ENCODE data around the gene MTSS2. TPM values are rescaled to one million over a fixed set of nuclear protein-coding genes. Genes with fewer than 3 reads are reported as not detected.
"Not testable (repeated sequence)": the region's sequence is repeated elsewhere in the genome, so short reads cannot be mapped to it uniquely, and the experiment has no call there.

Gene MTSS2
- total RNA-seq, 1 donor from 2014 or later, result 0.43 TPM

DNA sequence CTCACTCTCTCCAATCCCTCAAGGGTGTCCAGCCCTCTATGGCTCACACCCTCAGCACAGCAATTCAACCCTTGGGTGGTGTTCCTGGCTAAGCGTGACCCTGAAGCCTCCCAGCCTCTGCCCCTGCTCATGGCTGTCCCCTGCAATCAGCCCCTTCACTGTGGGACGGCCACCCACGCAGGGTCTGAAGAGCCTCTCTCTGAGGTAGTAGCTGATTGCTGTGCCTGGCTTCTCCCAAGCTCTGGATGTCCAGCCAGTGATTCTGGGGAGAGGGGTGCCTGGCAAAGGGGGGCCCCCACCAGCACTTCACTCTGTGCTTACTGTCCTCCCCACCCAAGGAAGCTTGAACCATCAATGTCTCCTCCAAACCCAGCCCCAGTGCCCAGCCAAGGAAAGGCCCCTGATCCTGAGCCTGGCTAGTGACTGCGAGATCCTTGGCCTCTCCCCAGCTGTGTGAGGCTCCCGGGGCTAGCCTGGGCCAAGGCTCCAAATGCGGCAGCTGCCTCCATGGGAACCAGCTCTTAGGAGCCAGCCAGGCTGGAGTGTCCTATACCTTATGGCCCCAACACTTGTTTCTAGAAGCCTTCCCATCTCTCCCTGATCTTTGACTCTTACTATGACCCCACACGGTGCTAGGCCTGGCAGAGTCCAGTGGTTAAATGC is 9.9 kb downstream of the MTSS2 start:
- intact Hi-C loops (cut with micrococcal nuclease), result no loop called here

DNA sequence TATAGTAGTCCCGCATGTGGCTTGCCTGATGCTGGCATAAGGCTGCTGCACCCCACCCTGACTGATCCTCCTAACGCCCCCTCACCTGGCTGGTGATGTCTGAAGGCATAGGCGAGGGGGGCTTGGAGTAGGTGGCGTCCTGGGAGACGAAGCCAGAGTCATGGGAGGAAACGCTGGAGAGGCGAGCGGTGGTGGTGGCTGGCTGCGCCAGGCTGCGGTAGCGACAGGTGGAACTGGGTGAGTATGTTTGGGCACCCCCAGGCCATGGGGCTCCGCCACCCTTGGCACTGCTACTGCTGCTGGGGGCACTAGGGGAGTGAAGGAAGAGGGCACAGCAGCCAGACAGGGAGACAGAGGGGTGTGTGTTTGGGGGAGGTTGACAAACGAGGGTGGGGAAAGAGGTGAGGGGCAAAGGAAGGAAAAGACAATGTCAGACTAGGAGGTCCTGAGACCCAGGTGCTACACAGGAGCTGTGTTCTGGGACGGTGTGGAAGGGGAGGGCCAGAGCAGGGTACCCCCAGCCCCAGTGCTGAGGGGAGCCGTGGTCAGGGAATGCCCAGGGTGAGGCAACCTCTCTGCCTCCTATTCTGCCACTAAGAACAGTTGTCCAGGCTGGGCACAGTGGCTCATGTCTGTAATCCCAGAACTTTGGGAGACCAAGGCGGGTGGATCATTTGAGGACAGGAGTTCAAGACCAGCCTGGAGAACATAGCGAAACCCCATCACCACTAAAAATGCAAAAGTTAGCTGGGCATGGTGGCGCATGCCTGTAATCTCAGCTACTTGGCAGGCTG is 11.4 kb downstream of the MTSS2 start:
- intact Hi-C loops (cut with micrococcal nuclease), result no loop called here

DNA sequence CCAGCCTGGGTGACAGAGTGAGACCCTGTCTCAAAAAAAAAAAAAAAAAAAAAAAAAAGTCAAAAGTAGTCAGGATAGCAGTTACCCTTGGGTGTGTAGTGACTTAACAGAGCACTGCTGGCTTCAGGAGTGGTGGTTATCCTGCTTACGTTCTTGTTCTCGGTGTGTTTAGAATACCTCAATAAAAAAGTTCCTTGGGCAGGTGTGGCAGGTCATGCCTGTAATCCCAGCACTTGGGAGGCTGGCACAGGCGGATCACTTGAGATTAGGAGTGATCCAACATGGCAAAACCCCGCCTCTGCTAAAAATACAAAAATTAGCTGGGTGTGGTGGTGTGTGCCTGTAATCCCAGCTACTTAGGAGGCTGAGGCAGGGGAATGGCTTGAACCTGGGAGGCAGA is 14.9 kb downstream of the MTSS2 start:
- intact Hi-C loops (cut with micrococcal nuclease), result not testable (repeated sequence)

DNA sequence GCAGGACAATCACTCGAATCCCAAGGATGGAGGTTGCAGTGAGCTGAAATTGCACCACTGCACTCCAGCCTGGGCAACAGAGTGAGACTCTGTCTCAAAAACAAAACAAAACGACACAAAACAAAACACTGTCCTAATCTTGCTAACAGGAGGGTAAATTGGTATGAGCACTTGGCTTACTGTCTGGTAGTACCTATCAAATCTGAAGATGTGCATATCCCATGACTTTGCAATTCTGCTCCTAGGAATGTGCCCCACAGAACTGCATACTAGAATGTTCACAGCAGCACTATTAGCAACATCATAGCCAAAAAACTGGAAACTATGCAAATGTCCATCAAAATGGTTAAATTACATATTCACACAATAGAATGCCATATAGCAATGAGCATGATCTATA is 15.7 kb downstream of the MTSS2 start:
- intact Hi-C loops (cut with micrococcal nuclease), result no loop called here

DNA sequence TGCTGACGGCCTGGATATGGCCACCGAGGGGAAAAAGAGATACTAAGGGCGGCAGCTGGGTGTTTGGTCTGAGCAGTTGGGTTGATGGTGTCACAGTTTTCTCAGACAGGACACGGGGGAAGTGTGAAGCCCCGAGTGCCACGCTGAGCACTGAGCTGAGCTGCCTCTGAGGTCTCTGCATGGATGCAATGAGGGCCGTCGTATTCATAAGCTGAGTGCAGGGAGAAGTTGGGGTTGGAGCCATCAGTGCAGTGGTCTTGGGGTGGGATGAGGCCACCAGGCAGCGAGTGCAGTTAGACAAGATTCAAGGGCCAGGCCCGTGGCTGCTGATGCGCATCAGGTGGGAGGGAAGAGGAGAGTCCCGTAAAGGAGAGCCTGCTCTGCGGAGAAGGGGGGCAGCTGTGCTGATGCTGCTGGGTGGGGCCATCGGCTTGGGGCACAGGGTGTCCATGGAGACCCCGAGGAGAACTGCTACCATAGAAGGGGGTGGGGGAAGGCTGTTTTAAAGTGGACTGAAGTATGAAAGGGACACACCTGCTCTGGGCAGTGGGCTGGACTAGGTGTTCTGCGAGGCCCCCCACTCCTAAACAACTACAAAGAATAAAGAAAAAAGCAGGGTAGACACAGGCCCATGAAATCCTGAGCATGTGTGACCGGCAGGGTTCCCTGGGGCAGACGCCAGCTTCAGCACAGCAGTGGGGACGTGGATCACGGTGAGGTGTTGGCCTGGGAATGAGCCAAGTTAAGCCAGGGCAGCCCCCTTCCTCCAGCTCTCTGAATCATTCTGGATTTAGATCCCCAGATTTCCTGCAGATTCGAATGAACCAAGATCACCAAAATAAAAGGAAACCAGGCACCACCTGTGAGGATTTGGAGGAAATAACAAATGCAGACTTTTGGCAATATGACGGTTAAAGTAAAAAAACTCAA is 19.8 kb downstream of the MTSS2 start:
- intact Hi-C loops (cut with micrococcal nuclease), result no loop called here

DNA sequence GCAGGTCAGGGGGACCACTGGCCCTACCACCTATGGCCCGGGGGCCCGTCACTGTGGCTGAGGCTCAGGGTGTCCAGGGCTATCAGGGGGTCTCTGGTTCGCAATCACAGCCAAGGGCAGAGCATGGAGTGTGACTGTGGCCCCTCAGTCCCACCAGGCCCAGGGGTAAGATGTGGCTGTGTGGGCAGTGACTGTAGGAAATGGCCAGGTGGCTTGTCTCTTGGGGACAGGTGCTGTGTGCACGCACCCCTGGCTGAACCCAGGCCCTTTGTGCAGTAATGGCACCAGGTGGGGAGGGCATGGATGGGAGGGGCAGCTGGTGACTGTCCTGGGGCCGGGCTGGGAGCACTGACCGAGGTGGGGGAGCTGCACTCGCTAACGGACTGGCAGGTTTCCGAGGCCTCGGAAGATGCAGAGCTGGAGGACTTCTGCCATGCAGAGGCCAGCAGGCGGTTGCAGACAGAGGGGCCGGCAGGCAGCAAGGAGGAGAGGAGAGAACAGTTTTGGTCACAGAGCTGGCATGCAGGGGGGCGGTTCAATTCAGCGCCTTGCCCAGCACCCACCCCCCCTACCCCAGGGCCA is 20.6 kb downstream of the MTSS2 start:
- intact Hi-C loops (cut with micrococcal nuclease), result no loop called here

DNA sequence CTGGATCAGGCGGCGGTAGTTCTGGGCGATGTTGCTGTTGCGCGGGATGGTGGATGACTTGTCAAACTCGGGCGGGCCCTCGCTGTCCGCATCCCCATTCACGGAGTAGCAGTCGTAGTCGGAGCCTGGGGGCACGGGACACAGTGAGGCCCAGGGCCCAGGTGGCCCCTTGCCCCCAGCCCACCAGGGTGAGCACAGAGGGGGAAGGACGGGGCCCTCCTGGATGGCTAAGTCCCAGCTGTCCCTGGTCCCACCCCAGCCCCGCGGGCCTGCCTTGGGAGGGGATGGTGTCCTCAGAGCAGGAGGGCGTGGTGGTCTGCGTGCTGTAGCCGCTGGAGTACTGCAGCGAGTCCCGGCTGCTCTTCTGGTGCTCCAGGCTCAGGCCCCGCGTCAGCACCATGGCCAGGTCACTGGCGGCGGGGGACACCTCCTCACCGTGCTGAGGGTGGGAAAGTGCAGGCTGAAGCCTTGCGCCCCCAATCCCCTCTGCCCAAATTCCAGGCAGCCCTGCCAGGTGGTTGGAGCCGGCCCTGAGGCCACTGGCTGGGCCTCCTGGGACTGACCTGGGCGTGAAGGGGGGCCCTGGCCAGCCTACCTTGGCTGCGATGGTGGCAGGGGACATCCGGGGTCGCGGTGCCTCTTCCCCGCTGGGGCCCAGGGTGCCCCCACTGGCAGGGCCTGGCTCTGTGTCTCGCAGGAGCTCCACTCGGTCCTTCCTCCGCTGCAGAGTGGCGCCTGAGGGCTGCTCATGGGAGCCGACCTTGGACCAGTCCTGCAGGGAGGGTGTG is 21.3 kb downstream of the MTSS2 start:
- intact Hi-C loops (cut with micrococcal nuclease), result no loop called here

DNA sequence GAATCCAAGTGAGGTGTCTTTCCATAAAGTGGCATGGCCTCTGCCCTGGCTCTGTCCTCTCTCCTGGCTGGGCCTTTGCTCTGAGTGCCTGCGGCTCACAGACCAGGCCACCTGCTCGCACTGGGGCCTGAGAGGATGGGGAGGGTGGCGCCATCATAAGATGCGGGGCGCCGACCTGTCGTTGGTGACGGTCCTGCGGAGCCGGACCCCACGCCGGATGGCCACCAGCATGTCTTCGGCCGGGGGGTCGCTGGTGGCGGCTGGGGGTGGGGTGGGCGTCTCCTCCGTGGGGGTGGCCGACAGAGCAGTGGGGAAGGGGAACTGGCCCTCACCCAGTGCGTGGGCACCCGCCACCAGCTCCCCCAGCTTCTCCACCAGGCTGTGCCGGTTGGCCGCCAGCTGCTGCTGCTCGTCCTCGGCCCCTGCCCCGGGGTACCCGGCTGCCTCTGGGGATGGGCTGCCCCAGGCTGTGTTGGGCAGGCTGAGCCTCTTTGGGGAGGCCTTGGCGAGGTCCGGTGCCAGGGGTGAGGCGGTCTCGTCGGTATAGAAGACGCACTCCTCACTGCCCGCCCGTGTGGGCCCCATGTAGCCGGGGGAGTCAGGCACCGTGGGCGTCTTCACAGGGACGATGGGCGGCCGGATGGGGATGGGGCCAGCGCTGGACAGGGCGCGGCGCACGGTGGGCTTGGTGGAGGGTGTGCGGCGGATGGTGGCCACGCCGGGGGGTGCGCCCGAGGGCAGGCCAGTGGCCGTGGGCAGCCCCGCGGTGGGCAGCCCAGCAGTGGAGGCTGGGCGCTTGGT is 22.1 kb downstream of the MTSS2 start:
- intact Hi-C loops (cut with micrococcal nuclease), result no loop called here

DNA sequence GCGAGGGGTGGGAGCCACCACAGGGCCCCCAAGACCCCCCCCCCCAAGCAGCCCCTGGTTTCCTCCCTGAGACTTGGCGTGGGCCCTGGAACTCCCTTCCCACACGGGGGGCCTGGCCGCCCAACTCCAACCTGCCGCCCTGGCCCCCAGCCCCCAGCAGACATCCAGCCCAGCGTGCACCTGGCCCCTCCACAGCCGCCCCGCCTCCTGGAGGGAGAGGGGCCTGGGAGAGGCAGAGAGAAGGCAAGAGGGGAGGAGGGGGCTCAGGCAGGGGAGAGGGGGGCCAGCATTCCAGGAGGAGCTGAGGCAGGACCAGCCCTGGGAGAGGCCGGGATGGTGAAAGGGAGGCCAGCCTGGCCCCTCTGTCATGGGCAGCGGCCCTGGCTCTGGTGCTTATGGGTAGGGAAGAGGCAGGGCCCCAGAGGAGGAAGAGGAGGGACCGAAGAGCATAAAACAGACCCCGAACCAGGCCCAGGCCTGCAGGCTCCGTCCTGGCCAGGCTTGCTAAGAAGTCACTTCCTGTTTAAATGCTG is 22.8 kb downstream of the MTSS2 start:
- intact Hi-C loops (cut with micrococcal nuclease), result no loop called here

DNA sequence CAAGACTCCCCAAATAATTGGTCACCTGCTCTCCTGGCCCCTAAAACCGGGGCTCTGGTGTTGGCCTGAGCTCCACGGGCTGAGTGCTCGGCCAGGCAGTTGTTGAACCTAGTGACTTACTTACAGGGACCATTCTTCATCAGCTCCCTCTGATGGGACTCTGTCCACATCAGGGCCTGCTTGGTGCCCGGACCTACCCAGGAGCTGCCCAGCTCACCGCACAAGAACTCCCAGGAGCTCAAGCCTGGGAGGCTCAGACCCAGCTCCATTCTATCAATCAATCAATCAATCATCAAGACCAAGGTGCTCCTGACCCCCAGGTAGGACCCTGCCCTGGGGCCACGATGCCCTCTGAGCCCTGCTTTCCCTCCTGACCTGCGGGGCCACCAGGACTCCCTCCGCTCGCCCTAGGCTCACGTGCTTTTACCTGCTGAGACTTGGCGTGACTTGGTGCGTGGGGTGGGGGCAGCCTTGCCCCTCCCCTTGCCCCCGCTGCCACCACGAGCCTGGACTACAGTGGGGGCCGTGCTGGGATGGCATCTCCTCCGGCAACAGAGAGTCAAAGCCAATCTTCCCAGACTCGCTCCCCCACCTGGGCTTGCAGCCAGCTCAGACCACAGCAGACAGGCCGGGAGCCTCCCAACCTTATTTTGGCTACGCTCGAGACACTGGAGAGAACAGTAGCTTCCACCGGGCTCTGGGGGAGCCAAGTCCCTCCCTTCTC is 23.8 kb downstream of the MTSS2 start:
- intact Hi-C loops (cut with micrococcal nuclease), result no loop called here

DNA sequence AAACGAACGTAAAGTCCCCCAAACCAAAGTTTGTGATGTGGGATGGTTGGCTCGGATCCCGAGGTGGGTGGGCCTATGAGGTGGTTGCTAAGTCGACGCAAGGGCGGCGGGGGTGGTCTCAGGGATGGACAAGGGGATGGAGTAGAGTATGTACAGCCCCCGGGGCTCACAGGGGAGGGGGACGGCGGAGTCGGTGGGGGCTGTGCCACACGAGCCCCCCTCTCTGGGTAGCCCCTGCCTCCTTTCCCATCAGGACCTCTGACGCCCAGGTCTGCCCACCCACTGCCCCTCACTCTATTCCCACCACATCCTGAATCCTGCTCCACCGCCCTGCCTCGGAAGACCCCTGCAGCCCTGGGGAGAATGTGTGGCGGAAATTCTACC is 24.3 kb downstream of the MTSS2 start:
- intact Hi-C loops (cut with micrococcal nuclease), result no loop called here

DNA sequence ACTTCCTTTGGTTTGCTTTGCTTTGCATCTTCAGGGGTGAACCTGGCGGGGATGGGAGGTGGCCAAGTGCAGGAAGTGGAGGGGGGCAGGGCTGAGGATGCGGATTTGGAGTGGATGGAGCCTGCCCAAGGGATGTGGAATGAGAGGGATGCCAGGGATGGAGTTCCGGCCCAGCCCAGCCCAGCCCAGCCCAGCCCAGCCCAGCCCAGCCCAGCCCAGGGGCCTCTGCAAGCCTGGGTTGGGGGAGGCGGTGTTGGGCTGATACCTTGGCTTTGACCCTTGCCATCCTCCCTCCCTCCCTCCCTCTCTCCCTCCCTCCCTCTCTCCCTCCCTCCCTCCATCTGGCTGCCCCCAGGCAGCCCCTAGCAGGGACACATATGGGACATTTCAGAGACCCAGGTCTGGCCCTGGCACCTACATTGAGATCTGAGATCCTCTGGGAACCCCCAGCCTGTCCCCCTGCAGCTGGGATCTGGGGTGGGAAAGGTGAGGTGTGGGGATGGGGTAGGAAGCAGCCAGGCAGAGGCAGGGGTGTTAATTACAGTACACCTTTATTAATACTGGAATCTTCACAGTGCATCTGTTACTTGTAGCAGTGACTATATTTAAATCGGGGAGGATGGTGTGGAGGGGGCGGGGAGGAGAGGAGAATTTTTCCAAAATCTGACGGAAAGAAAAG is 25.0 kb downstream of the MTSS2 start:
- intact Hi-C loops (cut with micrococcal nuclease), result no loop called here

DNA sequence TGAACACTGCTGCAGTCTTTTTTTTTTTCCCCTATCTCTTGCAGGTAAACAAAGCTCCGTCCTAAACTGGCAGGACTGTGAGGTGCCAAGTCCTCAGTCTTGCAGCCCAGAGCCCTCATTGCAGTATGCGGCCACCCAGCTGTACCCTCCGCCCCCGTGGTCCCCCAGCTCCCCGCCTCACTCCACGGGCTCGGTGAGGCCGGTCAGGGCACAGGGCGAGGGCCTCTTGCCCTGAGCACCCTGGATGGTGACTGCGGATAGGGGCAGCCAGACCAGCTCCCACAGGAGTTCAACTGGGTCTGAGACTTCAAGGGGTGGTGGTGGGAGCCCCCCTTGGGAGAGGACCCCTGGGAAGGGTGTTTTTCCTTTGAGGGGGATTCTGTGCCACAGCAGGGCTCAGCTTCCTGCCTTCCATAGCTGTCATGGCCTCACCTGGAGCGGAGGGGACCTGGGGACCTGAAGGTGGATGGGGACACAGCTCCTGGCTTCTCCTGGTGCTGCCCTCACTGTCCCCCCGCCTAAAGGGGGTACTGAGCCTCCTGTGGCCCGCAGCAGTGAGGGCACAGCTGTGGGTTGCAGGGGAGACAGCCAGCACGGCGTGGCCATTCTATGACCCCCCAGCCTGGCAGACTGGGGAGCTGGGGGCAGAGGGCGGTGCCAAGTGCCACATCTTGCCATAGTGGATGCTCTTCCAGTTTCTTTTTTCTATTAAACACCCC is 25.7 kb downstream of the MTSS2 start:
- intact Hi-C loops (cut with micrococcal nuclease), result loop anchor here (10.0 kb wide), 1 partner anchor 285 kb away; no protein-coding TSS in a partner anchor

DNA sequence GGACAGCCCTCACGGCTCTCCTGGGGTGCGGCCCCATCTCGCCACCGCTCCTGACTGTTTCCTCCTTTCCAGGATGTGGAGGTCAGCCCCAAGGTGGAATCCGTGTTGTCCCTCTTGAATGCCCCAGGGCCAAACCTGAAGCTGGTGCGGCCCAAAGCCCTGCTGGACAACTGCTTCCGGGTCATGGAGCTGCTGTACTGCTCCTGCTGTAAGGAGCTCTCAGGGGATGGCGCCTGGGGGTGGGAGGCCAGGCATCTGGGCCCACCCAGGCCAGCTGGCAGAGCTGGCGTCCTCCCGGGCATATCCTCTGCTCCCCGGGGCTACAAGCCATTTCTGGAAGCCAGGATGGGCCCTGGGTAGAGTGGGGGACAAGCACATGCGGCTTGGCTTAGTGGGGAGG is 26.3 kb downstream of the MTSS2 start:
- intact Hi-C loops (cut with micrococcal nuclease), result loop anchor here (10.0 kb wide), 1 partner anchor 285 kb away; no protein-coding TSS in a partner anchor

DNA sequence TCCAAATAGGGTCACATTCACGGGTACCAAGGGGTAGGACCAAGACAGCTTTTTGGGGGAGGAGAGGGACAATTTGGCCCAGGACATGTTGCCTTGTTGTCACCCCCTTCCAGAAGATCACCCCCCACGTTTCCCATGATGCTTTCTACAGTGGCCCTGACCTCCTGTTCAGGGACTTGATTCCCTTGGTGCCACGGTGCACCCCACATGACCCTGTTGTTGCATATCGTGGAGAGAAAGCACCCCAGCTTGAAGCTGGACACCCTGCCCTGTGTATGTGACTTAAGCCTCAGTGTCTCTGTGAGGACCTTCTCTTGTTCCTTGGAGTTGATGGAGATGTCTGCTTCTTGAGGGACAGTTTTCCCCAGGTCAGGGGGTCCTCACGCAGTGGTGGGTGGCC is 26.9 kb downstream of the MTSS2 start:
- intact Hi-C loops (cut with micrococcal nuclease), result loop anchor here (10.0 kb wide), 1 partner anchor 284 kb away; no protein-coding TSS in a partner anchor

DNA sequence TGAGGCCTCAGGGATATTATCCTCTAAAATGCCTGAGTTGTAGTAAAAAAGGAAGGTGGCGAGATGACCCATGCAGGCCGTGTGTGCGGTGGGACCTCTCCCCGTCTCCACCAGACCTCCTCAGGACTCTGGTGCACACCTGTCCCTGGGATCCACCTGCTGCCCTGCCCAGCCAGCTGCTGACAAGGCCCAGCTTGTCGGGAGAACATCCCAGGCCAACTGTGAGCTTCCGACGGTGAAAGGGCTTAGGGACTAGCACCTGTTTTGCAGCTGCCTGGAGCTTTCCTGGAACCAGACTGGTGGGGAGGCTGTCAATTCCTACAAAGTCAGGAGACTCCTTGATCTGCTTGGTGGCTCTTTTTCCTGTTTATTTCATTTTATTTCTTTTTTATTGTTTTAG is 27.9 kb downstream of the MTSS2 start:
- intact Hi-C loops (cut with micrococcal nuclease), result loop anchor here (10.0 kb wide), 1 partner anchor 283 kb away; no protein-coding TSS in a partner anchor

DNA sequence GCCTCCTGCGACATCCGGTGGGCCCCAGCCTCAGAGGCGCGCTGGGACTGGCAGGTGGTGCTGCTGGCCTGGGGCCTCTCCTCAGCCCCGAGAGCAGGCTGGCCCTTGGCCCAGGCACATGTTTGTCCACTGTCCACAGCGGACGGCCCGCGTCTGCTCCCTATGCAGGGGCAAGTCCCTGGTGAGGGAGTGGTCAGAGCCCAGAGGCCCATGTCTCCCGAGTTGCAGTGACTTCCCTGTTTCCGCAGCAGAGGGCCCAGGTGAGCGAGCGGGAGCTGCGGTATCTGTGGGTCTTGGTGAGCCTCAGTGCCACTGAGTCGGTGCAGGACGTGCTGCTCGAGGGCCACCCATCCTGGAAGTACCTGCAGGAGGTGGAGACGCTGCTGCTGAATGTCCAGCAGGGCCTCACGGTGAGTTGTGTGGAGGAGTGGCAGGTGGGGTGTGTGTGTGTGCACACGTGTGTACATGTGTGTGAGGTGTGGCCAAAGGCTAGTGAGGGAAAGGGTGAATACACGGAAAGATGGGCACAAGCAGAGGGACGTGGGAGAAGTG is 29.1 kb downstream of the MTSS2 start:
- intact Hi-C loops (cut with micrococcal nuclease), result loop anchor here (10.0 kb wide), 1 partner anchor 282 kb away; no protein-coding TSS in a partner anchor
